Hepatocyte (in vitro differentiated cells): ENCODE results near the gene IFNA21.

Experiments
- CTCF ChIP-seq: fragments of 200-600 bp; sonication (generic); IDR thresholded peaks from 2 replicates; pipeline ENCODE4 v1.5.1; 2016; ENCODE audit warnings: antibody characterized with exemption, mild to moderate bottlenecking; ENCODE audit not compliant: poor library complexity
- EZH2phosphoT487 ChIP-seq: fragments of 200-600 bp; sonication (generic); IDR thresholded peaks from one replicate; pipeline ENCODE4 v1.6.1; 2018; ENCODE audit warnings: antibody characterized with exemption, mild to moderate bottlenecking, low read depth, moderate library complexity; ENCODE audit not compliant: unreplicated experiment, severe bottlenecking

- TF ChIP-seq CTCF (no peak), EZH2phosphoT487 (no peak)
Measured at GRCh38 chr9:21144603-21145002, 21.9 kb downstream of the IFNA21 start.
